GM21367 (cell line): Measurements from ENCODE around the gene AFG1L.
"Not testable (repeated sequence)": the region's sequence is repeated elsewhere in the genome, so short reads cannot be mapped to it uniquely, and the experiment has no call there.

Source experiments
- ATAC-seq: cut with Tn5 transposase; IDR thresholded peaks from one replicate; pipeline ENCODE4 v1.9.1; 2021; ENCODE audit not compliant: unreplicated experiment

AFG1L gene

DNA sequence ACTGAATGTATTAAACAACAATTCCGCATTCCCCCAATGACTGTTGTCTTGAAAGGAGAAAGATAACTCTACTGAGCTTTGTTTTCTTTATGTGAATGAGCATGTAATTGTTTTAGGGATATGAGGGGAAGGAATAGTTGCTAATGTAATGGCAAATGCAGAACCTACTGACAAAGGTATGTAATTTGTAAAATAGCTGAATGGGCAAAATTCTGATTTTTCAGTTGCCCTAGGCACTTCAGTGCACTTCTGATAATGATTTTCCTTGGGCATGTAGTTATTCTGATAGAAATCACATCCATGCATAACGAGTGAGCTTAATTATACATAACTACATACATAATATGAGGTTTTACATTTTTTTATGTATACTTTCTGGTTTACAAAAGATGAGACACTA lies 212.5 kb downstream of the AFG1L start:
- no peak for ATAC-seq

DNA sequence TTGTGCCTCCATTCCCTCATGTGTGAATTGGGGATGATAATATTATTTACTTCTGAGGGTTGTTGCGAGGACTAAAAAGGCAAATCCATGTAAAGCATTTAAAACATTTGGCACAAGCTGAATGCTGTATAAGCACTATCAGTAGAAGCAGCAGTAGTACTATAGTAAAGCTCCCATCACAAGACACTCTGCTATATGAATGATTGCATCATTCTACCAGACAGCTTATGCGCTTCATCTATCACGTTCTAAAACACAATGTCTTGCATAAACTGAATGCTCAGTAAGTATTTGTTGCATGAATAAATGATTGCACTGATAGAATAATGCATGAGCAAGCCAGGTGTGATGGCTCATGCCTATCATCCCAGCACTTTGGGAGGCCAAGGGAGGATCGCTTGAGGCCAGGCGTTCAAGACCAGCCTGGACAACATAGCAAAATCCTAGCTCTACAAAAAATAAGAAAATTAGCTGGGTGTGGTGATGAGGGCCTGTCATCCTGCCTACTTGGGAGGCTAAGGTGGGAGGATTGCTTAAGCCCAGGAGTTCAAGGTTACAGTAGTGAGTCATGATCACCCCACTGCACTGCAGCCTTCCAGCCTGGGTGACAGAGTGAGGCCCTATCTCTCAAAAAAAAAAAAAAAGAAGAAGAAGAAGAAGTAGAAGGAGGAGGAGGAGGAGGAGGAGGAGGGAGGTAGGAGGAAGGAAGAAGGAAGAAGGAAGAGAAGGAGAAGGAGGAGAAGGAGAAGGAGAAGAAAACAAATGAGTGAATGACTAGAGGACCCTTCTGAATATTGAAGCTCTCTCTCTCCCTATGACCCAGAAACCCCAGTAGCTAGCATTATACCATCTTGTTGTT lies 215.8 kb downstream of the AFG1L start:
- ATAC-seq, result no peak

DNA sequence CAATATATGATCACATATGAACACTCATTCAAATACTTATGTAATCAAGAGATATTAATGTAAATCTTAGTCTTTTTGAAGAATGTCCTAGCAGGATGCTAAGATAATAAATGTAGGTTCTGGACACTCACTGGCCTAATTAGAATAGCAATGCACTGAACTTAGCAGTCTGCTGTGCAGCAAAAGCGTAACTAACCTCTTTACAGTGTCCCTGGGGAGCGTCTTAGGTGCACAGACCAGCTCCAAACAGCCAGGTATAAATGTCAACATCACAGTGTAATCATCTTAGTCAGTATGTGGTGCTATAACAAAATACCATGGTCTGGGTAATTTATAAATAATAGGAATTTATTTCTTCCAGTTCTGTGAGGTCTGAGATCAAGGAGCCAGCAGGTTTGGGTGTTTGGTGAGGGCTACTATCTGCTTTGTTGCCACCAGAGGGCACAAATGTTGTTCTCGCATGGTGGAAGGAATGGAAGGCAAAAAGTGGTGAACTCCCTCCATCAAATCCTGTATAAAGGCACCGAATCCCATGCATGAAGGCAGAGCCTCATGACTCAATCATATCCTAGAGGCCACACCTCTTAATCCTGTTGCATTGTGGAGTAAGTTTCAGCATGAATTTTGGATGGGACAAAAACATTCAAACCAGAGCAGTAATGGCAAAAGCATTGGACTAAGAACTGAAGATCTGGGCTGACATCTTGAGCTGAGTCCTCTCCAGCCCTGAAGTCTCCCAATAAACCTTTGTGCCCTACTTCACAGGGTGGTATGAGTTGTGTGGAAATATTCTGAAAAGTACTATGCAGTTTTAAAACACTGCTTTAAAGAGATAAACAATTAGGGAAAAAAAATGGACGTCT lies 224.1 kb downstream of the AFG1L start:
- ATAC-seq, result no peak

DNA sequence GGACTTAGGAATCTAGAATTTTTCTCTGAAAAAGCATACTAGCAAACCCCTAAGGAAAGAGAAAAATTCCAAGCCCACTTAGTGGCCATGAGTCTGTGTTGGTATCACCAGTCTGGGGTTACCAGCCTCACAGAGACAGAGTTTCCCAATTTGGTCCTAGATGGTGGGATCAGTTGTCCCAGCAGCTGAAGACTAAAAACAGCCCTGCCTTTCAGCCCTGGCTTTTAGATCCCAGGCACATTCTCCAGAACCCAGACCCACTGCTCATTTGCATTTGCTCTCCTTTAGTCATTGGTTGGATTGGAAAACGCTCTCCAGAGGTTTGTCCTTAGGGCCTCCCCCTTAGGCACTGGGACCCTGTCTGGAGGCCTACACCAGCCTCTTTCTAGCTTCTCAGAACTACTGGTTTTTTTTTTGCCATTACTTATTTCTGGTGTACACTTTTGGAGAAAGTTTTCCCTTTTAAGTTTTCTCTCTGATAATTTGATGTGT lies 226.8 kb downstream of the AFG1L start:
- ATAC-seq, result no peak

DNA sequence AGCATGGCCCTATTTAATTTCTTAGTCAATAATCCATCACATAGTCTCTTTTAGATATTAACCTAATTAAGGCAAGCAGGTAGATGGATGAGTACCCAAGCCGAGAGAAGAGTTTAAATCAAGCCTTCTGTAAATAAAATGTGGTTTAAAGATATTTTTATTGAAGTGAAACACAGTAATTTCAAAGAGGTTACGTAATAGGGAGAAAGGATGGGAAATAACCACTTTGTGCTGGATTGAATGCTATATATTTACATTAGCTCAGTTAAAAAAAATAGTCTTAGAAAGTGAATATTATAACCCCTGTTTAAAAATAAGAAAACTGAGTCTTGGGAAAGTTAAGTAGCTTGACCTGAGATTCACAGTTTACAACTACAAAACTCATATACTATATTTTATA lies 228.8 kb downstream of the AFG1L start:
- ATAC-seq, result no peak

DNA sequence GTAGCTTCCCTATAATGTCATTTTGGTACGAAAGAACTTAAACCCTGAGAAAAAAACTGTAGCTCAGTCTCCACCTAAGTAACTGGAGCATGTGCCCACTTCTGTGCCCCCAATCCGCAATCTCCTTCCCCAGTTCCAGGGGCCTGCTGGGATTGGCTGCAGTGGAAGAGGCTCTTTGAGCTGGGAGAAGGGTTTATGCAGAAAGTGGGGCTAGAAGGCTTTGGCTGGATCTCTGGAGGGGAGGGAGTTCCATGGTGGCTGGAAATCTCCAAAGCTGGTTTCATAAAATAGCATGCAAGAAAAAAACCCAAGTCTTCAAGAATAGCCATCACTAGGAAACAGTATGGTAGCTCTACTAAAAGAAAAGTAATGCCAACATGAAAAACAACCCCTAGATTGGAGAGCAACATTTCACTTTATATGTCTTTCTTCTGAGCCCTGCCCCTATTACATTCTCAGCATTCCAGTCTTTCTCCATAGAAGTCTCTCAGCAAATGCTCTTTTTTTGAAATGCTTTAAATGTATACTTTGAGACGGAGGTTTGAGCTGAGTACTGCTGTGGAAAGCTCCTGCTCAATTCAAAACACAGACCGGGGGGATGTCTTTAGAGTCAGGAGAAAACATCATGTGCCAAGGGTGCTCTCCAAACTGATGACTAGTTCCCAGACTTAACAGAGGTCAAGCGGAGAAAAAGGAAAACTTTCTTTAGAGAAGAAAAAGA lies 229.8 kb downstream of the AFG1L start:
- no peak for ATAC-seq

DNA sequence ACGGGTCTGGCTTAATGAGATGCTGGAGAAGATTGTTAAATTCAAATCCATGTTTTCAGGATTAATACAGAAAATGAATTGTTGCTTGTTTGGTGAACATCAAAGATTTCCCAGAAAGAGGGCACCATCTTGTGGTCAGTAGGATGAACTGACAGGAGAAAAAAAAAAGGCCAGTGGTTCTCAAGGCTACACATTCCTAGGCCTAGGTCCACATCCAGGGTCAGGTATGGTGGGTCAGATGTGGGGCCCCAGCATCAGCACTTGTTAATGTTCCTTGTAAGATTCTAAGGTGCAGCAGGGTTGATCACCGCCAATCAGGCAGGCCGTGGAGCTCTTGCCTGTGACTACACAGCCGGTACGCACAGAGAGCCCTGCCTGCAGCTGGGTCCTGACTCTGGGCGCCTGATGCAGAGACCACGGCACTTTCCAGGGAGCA lies 231.9 kb downstream of the AFG1L start:
- no peak for ATAC-seq

DNA sequence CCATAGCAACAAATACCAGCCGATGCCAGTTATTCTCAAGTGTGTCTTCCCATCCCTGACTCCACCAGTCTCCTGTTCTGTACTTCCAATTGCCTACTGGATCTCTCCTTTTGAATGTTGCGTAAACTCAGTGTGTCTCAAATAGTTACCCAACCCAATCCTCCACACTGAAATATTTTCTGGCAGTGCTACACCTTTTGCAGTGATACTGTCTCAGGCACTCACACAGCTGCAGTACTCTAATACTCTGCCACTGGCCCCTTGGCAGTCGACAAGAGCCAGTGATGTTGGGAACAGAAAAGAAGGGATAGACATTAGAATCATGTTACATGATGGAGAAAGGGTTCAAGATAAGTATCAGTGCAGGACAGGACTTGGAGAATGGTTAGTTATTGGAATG lies 234.0 kb downstream of the AFG1L start:
- ATAC-seq, result no peak

DNA sequence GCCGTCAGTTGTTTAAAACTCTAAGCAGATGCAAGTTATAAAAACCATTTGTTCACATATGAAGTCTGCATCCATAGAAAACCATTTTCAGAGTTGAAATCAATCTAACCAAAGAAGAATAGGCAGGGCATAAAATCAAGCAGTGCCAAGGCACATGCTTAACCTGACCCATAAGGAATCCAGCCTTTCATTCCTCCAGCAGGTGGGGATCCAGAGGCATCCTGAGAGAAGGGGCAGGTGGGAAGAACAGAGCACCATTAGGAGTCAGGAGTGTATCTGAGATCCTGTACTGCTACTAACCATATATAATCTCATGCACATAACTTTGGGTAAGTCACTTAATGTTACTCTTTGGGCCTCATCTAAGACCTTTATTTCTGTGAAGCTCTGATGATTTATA lies 236.5 kb downstream of the AFG1L start:
- ATAC-seq, result no peak

DNA sequence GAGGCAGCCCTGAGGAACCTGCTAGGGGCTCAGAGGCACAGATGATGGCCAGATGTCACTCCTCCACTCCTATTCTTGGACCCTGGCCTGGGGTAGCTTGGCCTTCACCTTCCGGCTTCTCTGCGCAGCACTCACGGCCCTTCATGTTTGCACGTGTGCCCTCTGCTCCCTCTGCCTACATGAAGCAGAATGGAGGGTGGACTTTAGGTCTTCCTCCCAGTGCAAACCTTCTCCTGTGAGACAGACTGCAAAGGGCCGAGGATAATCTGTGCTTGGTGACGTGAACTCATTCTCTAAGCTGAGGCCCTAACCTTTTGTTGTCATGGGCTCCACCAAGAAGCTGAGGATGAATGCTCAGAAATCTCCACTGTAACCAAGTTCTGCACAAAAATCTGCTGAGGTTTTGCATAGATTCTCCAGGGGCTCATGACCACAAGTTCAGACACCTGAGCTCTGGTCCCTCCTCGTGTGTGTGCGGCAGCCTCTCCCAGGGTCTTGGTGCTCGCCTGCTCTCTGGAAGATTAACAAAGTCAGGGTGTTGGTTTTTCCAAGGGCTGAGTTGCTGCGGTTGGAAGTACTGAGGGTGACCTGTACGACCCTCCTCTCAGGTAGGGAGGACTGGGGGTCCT lies 240.4 kb downstream of the AFG1L start:
- ATAC-seq, result no peak

DNA sequence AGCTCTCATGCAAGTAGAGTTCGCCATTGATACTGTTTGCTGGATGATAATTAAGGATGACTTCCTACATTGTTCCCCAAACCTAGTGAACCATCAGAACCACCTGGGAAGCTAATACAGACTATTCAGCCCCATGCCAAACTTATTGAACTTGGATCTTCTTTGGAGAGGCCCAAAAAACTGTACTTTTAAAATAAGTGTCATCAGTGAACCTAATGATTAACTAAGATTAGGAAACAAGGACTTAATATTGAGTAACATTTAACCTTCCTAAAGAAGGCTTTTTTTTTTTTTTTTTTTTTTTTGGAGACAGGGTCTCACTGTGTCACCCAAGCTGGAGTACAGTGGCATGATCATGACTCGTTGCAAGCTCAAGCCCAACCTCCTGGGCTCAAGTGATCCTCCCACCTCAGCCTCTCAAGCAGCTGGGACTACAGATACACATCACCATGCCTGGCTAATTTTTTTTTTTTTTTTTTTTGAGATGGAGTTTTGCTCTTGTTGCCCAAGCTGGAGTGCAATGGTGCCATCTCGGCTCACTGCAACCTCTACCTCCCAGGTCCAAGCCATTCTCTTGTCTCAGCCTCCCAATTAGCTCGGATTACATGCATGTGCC lies 241.2 kb downstream of the AFG1L start:
- not testable (repeated sequence) for ATAC-seq

DNA sequence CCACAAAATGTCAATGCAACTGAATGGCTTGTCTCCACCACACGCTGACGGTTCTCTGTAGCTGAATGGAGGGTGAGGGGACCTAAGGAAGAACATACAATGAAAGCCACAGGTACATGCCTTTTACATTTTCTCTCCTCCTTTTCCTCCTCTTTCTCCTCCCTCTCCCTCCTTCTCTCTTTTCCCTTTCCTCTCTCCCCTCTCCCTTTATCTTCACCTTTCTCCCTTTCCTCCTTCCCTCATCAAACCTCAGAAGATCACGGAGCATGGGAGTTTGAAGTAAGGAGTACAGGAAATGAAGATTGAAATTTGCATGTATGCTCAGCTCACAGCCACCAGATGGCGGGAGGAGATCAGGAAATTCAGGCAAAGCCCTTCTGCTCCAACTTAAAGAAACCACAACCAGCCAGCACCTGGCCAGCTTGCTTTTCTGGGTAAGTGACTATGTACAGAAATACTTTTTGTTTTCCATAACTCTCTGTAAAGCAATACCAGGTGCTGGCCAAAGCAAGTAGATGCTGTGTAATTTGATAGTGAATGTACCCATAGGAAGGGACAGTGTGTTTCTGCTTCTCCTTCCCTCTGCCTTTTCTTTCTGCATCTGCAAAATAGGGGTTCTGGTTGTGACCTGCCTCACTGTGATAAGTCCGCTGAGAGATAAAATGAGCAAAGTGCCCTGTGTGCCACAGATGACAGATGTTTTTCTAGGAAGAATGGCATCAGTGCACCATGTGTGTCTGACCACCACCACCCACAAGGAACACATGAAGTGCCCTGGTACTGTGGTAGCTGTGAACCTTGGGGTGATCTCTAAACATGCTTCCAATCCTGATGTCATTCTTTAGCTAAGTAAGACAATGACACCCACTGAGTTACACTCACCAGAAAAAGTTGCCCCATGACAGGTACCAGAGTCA lies 247.2 kb downstream of the AFG1L start:
- ATAC-seq, result no peak

DNA sequence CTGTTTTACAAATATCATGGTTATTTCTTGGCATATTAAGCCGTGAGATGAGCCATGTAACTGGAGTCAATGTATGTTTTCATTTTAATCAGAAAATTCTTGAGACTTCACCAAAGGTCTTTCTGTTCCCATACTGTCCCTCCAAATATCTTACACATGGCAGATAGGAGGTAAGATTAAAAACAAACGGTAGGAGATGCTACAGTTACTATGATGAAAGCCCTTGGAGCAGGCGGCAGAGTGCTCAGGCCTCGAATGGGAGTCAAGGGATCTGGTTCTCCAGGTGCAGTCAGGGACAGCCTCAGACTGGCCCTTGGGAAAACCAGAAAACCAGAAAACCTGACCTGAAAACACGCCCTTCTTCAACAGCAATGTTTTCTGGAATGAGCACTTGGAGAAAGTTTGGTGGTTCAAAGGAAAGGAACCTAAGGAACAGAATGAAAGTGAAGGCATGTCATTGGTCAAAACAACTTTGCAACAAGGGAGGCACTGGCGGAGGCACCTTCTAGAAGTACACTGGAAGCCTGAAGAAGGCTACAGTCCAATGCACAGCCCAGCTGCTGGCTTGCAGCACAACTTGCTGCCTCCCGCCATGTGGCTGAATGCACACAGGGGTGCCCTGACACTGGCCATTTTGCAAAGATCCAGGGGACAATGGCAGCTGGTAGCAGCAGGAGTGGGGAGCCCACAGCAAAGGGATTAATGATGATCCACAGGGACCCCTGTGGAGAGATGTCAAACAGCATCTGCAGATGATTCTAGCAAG lies 248.5 kb downstream of the AFG1L start:
- no peak for ATAC-seq

DNA sequence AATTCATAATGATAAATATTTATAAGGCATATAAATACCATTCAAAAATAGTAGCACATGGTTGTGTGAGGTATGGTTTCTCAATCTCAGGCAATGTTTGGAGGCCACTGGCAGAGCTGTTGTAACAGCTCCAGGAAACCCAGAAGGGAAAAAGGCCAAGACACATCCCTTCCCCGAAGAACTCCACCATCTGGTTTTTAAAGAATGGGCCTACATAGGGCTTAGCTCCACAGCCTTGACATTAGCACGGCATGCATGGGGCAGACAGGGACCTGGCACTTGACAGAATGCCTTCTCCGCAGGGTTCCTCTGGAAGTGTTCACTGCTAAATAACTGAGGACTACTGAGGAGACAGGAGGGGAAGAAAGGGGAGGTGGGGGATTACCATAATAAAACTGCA lies 249.8 kb downstream of the AFG1L start:
- ATAC-seq, result no peak

DNA sequence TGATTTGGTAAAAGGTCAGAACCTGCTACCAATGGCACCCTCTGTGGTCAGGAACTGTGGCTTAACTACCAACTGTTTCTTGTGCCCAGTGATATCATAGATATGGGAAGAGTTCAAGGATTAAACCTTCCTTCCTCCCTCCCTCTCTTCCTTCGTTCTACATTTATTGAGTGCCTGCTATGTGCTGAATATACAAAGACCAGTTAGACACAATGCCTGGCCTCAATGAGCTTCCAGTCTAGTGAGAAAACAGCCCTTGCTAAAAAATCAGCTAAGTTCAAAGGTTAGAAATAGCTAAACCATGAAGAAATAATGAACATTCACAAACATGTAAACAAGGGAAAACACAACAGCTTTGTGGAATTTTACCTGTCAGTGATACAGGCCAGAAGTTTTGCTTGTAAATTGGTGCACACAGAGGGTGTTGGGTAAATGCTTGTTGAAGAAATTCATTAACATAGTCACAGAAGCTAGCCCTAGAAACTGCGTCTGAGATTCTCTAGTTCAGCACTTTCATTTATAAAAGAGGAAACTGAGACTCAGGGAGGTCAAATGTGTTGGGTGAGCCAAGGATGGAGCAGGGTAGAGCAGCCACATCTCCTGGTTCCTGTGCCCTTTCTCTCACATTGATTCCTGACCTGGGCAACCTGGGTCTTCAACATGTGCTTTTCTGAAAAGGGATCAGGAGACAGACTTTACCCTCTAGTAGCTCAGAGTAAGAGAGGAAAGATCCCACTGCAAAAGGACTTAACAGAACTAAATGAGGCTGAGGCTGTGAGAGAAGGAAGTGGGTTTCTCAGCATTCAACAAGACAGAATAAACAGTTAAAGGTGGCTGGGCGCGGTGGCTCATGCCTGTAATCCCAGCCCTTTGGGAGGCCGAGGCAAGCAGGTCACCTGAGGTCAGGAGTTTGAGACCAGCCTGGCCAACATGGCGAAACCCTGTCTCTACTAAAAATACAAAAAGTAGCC lies 251.5 kb downstream of the AFG1L start:
- no peak for ATAC-seq

DNA sequence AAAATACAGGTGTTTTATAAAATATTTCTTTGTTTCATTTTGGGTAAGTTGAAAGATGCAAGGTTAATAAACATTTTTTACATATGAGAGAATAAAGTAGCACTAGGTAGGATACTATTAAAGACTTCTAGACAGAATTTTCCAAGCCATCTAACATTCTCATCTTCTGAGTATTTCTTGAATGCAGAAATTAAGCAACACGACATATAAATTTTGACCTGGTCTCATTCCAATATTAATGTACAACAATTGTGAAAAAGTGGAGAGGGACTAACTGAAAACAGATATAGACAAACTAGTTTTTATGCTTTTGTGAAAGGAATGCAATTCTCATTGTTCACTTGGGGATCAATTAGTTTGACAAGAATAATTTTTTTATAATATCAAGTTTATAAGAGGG lies 254.4 kb downstream of the AFG1L start:
- ATAC-seq, result no peak

DNA sequence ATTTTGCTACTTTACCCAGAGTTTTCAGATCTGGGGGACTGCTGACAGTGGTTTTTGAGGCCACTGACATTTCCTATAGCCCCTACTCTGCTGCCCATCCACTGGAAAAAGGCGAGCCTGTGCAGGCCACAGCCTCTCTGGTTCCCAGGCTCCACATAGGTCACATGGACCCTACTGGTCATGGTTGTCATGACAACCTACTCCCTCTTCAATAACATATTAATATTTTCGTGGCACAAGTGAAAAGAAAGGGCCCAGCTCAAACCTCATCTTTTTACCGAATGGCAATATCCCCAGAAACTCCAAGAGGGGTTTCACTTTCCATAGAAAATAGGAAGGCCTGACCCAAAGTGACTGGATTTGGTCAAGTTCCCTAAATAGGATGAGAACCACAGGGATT lies 254.9 kb downstream of the AFG1L start:
- ATAC-seq, result no peak
